Skin epidermis (tissue), 12 donors: ENCODE results near the gene AVEN.
"Not testable (repeated sequence)": the region's sequence is repeated elsewhere in the genome, so short reads cannot be mapped to it uniquely, and the experiment has no call there.

Experiments
- H3K27ac ChIP-seq, 21 experiments: fragments of 200-600 bp; sonication (generic) in 11 of 21; one replicate each; pipeline ENCODE4 v1.5.0; 2020; ENCODE audit warnings: mild to moderate bottlenecking in 3 of 21, inconsistent platforms in 2 of 21, moderate library complexity in 2 of 21
- H3K4me3 ChIP-seq, 7 experiments: fragments of 200-600 bp; sonication (generic) in 2 of 7; one replicate each; pipeline ENCODE4 v1.5.0; 2020; ENCODE audit warnings: inconsistent platforms in 2 of 7, mild to moderate bottlenecking in 2 of 7, moderate library complexity in 1 of 7

AVEN gene

GRCh38 chr15:33995666-33996065, 43.3 kb downstream of the AVEN start:
- not testable (repeated sequence) for H3K4me3 ChIP-seq, H3K27ac ChIP-seq

GRCh38 chr15:33994005-33994615, 44.9 kb downstream of the AVEN start:
- H3K4me3 ChIP-seq, result no peak overlapping the region
- no peak overlapping the region for H3K27ac ChIP-seq

- Histone ChIP-seq H3K4me3 (no peak overlapping the region), H3K27ac (no peak overlapping the region)
These were observed 50.6 kb downstream of the AVEN start for GRCh38 chr15:33988384-33988783.

- H3K4me3 ChIP-seq, result no peak overlapping the region
- no peak overlapping the region for H3K27ac ChIP-seq
These were observed 51.6 kb downstream of the AVEN start for GRCh38 chr15:33987444-33987843.

GRCh38 chr15:33985751-33986150, 53.3 kb downstream of the AVEN start:
- Histone ChIP-seq H3K27ac (no peak overlapping the region), H3K4me3 (no peak overlapping the region)

GRCh38 chr15:33985287-33985686, 53.7 kb downstream of the AVEN start:
- H3K27ac ChIP-seq, result no peak overlapping the region

GRCh38 chr15:33982516-33982915, 56.5 kb downstream of the AVEN start:
- Histone ChIP-seq H3K4me3 (no peak overlapping the region), H3K27ac (no peak overlapping the region)

More at GRCh38 chr15:33985287-33985686, 53.7 kb downstream of the AVEN start:
- no peak overlapping the region for H3K4me3 ChIP-seq

GRCh38 chr15:33980159-33980558, 58.8 kb downstream of the AVEN start:
- Histone ChIP-seq H3K4me3 (no peak overlapping the region), H3K27ac (no peak overlapping the region)

GRCh38 chr15:33975022-33975565, 63.9 kb downstream of the AVEN start:
- H3K4me3 ChIP-seq, result no peak overlapping the region
- H3K27ac ChIP-seq, result no peak overlapping the region

- Histone ChIP-seq H3K4me3 (no peak overlapping the region), H3K27ac (no peak overlapping the region)
These were observed 67.2 kb downstream of the AVEN start for GRCh38 chr15:33971811-33972210.

GRCh38 chr15:33968821-33969220, 70.2 kb downstream of the AVEN start:
- H3K27ac ChIP-seq, result no peak overlapping the region
- H3K4me3 ChIP-seq, result no peak overlapping the region

- Histone ChIP-seq H3K27ac (no peak within 1 kb of the TSS), H3K4me3 (no peak within 1 kb of the TSS)
These were observed 70.8 kb downstream of the AVEN start, which contains the start of gene CHRM5 for GRCh38 chr15:33968224-33968623. Gene CHRM5, plus strand, starts transcription at chr15:33968497. Its CDS starts 94,221 bp downstream, at chr15:34062718.

- Histone ChIP-seq H3K27ac (no peak overlapping the region), H3K4me3 (no peak overlapping the region)
These were observed 74.4 kb downstream of the AVEN start for GRCh38 chr15:33964665-33965040.

- Histone ChIP-seq H3K4me3 (no peak overlapping the region), H3K27ac (no peak overlapping the region)
These were observed 75.0 kb downstream of the AVEN start for GRCh38 chr15:33963831-33964664.

- no peak overlapping the region for H3K4me3 ChIP-seq
- H3K27ac ChIP-seq, result no peak overlapping the region
These were observed 78.5 kb downstream of the AVEN start for GRCh38 chr15:33960549-33960935.

GRCh38 chr15:33959844-33960548, 79.0 kb downstream of the AVEN start:
- Histone ChIP-seq H3K4me3 (no peak overlapping the region), H3K27ac (no peak overlapping the region)

- Histone ChIP-seq H3K4me3 (no peak overlapping the region), H3K27ac (no peak overlapping the region)
These were observed 82.6 kb downstream of the AVEN start for GRCh38 chr15:33956397-33956796.

GRCh38 chr15:33955945-33956344, 83.1 kb downstream of the AVEN start:
- Histone ChIP-seq H3K27ac (no peak overlapping the region), H3K4me3 (no peak overlapping the region)

GRCh38 chr15:33946152-33946551, 92.9 kb downstream of the AVEN start:
- Histone ChIP-seq H3K4me3 (no peak overlapping the region), H3K27ac (no peak overlapping the region)

GRCh38 chr15:33941279-33942063, 97.5 kb downstream of the AVEN start:
- H3K27ac ChIP-seq, result no peak overlapping the region
- no peak overlapping the region for H3K4me3 ChIP-seq
